ENCODE measurements around the gene TMIGD1.
"Not testable (repeated sequence)": the region's sequence is repeated elsewhere in the genome, so short reads cannot be mapped to it uniquely, and the experiment has no call there.

The TMIGD1 gene

GRCh38 chr17:30358055-30358760 lies 24.4 kb upstream of the TMIGD1 start:
- no peak for DNase-seq

GRCh38 chr17:30357476-30357875 lies 23.6 kb upstream of the TMIGD1 start:
- no peak for DNase-seq

GRCh38 chr17:30354701-30355100 lies 20.8 kb upstream of the TMIGD1 start:
- peak in 1 of 3 donors; percentile 20 for DNase-seq

- peak; percentile 49 to 65 (median 59) for DNase-seq
Observed at GRCh38 chr17:30352240-30352814, 18.5 kb upstream of the TMIGD1 start.

GRCh38 chr17:30351735-30352134 lies 17.9 kb upstream of the TMIGD1 start:
- DNase-seq = peak; percentile 15 to 64 (median 59)

GRCh38 chr17:30351263-30351662 lies 17.4 kb upstream of the TMIGD1 start:
- DNase-seq = peak; percentile 33 to 59 (median 56)

GRCh38 chr17:30349252-30349651 lies 15.4 kb upstream of the TMIGD1 start:
- DNase-seq = no peak

- no peak for DNase-seq
Observed at GRCh38 chr17:30347488-30347887, 13.6 kb upstream of the TMIGD1 start.

- DNase-seq = no peak
Observed at GRCh38 chr17:30346221-30346795, 12.5 kb upstream of the TMIGD1 start.

GRCh38 chr17:30345527-30346075 lies 11.7 kb upstream of the TMIGD1 start:
- DNase-seq = peak; percentile 60 to 75 (median 64)

- DNase-seq = peak in 1 of 3 donors; percentile 44
Observed at GRCh38 chr17:30345089-30345433, 11.2 kb upstream of the TMIGD1 start.

GRCh38 chr17:30344283-30345088 lies 10.6 kb upstream of the TMIGD1 start:
- DNase-seq = peak in 2 of 3 donors; percentile 31 to 54

- no peak for DNase-seq
Observed at GRCh38 chr17:30343796-30344195, 9.9 kb upstream of the TMIGD1 start.

- not testable (repeated sequence) for DNase-seq
Observed at GRCh38 chr17:30343244-30343643, 9.4 kb upstream of the TMIGD1 start.

- no peak for DNase-seq
Observed at GRCh38 chr17:30341703-30342249, 7.9 kb upstream of the TMIGD1 start.

GRCh38 chr17:30340801-30341356 lies 7.0 kb upstream of the TMIGD1 start:
- DNase-seq = no peak

GRCh38 chr17:30339086-30339485 lies 5.2 kb upstream of the TMIGD1 start:
- no peak for DNase-seq

- DNase-seq = peak; percentile 31 to 54 (median 52)
Observed at GRCh38 chr17:30337393-30337999, 3.6 kb upstream of the TMIGD1 start.

- peak; percentile 66 to 71 (median 68) for DNase-seq
Observed at GRCh38 chr17:30336369-30337171, 2.7 kb upstream of the TMIGD1 start.

GRCh38 chr17:30334421-30334820 lies 564 bp upstream of the TMIGD1 start:
- no peak for DNase-seq

GRCh38 chr17:30332057-30332542 lies 1.8 kb downstream of the TMIGD1 start:
- DNase-seq = peak; percentile 60 to 88 (median 78)
